Measurements from ENCODE around the gene UBE2G1.

The UBE2G1 gene

DNA sequence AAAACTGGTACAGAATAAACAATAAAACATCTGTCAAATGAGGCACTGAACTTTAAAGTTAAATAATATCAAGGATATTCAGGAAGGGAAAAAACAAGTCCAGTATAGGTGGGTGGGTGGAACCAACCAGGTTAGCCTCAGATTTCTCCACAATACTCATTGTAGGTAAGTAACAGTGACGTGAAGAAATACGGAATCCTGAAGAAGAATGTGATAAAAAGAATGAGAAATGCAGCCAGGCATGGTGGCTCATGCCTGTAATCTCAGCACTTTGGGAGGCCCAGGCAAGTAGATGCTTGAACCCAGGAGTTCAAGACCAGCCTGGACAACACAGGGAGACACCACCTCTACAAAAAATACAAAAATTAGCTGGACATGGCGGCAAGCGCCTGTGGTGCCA lies 47.3 kb downstream of the UBE2G1 start:
- H3K27me3 ChIP-seq (ENCODE audit: control insufficient read depth, insufficient read depth, low read length, poor library complexity, severe bottlenecking) = no peaks in the 10 kb centered on the region
- no peaks in the 10 kb centered on the region for H3K9me3 ChIP-seq (ENCODE audit: control insufficient read depth, low read length)
- no peak overlapping the region for H3K4me3 ChIP-seq (ENCODE audit: insufficient read depth, low read depth, low read length)
- H3K27ac ChIP-seq (ENCODE audit: insufficient read depth, low read depth, low read length, poor library complexity, severe bottlenecking) = no peak overlapping the region
- WGBS, 2 experiments = 93 to 97% methylated on average over 4 of the region's 4 CpGs
- no peaks in the 10 kb centered on the region for H3K4me1 ChIP-seq (ENCODE audit: control insufficient read depth, insufficient read depth, low read length)
- H3K36me3 ChIP-seq (ENCODE audit: control insufficient read depth, insufficient read depth, low read length) = no peaks in the 10 kb centered on the region

DNA sequence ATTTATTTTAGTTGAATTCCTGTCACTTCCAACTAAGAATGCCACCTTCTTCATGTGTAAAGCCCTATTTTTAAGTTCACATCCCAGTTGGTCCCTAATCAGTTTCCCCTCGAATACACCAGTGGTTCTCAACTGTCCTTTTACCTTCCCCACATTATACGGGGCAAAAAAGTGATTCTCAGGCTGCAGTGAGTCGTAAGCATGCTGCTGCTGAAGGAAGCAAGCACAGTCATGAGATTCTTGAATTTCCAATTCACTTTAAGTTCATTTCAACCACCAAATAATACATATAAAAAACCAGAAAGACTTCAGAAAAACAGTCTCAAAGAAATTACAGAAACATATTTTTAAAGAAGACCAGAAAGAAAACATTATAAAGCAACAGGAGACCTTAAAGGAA lies 47.9 kb downstream of the UBE2G1 start:
- no peaks in the 10 kb centered on the region for H3K36me3 ChIP-seq (ENCODE audit: control insufficient read depth, insufficient read depth, low read length)
- H3K9me3 ChIP-seq (ENCODE audit: control insufficient read depth, low read length) = no peaks in the 10 kb centered on the region
- 81 to 86% methylated on average over 3 of the region's 3 CpGs for WGBS, 2 experiments
- H3K27ac ChIP-seq (ENCODE audit: insufficient read depth, low read depth, low read length, poor library complexity, severe bottlenecking) = no peak overlapping the region
- no peaks in the 10 kb centered on the region for H3K4me1 ChIP-seq (ENCODE audit: control insufficient read depth, insufficient read depth, low read length)
- no peaks in the 10 kb centered on the region for H3K27me3 ChIP-seq (ENCODE audit: control insufficient read depth, insufficient read depth, low read length, poor library complexity, severe bottlenecking)
- no peak overlapping the region for H3K4me3 ChIP-seq (ENCODE audit: insufficient read depth, low read depth, low read length)

DNA sequence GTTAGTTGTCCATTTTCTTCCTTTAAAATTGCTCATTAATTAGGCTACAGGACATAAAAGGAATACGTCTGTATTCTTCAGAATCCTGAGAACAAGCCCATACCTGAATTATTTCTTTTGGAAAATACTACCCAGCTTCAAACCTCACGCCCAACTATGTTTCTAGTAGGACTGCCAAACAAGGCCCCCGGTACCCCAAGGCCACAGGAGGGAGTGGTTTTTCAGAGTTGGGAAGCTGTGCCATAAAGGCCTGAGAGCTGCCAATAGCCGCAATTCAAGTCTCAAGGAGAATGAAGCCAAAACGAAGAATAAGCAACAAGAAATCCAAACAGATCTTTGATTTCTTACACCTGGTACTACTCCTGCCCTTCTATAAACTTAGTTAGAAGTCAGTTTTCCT lies 48.3 kb downstream of the UBE2G1 start:
- 86 to 93% methylated on average over 5 of the region's 5 CpGs for WGBS, 2 experiments
- Histone ChIP-seq H3K4me3 (ENCODE audit: insufficient read depth, low read depth, low read length) (no peak overlapping the region), H3K27me3 (ENCODE audit: control insufficient read depth, insufficient read depth, low read length, poor library complexity, severe bottlenecking) (no peaks in the 10 kb centered on the region), H3K9me3 (ENCODE audit: control insufficient read depth, low read length) (no peaks in the 10 kb centered on the region), H3K27ac (ENCODE audit: insufficient read depth, low read depth, low read length, poor library complexity, severe bottlenecking) (no peak overlapping the region), H3K36me3 (ENCODE audit: control insufficient read depth, insufficient read depth, low read length) (no peaks in the 10 kb centered on the region), H3K4me1 (ENCODE audit: control insufficient read depth, insufficient read depth, low read length) (no peaks in the 10 kb centered on the region)

DNA sequence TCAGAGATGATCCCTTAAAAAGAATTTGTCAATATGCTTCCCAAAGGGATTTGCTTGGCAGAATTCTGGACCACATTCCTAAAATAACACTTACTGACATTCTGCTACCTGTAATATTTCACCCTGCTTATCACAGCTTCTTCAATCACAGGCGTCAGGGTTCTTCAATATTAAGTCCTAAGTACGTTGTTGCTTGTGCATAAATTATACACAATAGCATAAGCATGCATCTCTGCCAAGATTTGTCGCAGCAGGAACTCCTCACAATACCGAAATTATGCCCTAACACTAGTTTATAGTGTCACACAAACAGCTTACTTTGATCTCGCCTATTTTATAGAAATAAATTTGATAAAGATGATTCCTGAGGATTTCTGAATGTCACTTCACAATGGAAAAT lies 48.9 kb downstream of the UBE2G1 start:
- H3K9me3 ChIP-seq (ENCODE audit: control insufficient read depth, low read length) = no peaks in the 10 kb centered on the region
- H3K36me3 ChIP-seq (ENCODE audit: control insufficient read depth, insufficient read depth, low read length) = no peaks in the 10 kb centered on the region
- H3K27ac ChIP-seq (ENCODE audit: insufficient read depth, low read depth, low read length, poor library complexity, severe bottlenecking) = no peak overlapping the region
- no peaks in the 10 kb centered on the region for H3K4me1 ChIP-seq (ENCODE audit: control insufficient read depth, insufficient read depth, low read length)
- no peak overlapping the region for H3K4me3 ChIP-seq (ENCODE audit: insufficient read depth, low read depth, low read length)
- no peaks in the 10 kb centered on the region for H3K27me3 ChIP-seq (ENCODE audit: control insufficient read depth, insufficient read depth, low read length, poor library complexity, severe bottlenecking)
- WGBS, 2 experiments = 97% methylated on average over 5 of the region's 5 CpGs

DNA sequence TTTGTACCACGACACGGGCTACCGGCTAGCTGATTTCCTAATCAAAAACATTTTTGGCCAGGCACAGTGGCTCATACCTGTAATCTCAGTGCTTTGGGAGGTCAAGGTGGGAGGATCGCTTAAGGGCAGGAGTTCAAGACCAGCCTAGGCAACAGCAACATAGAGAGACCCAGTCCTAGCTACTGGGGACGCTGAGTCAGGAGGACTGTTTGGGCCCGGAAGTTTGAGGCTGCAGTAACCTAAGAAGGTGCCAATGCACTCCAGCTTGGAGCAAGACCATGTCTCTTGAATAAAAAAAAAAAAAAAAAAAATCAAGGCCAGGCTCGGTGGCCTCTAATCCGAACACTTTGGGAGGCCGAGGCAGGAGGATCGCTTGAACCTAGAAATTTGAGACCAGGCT lies 49.8 kb downstream of the UBE2G1 start:
- no peaks in the 10 kb centered on the region for H3K36me3 ChIP-seq (ENCODE audit: control insufficient read depth, insufficient read depth, low read length)
- H3K4me3 ChIP-seq (ENCODE audit: insufficient read depth, low read depth, low read length) = no peak overlapping the region
- 91 to 94% methylated on average over 10 of the region's 10 CpGs for WGBS, 2 experiments
- H3K4me1 ChIP-seq (ENCODE audit: control insufficient read depth, insufficient read depth, low read length) = no peaks in the 10 kb centered on the region
- H3K9me3 ChIP-seq (ENCODE audit: control insufficient read depth, low read length) = no peaks in the 10 kb centered on the region
- H3K27ac ChIP-seq (ENCODE audit: insufficient read depth, low read depth, low read length, poor library complexity, severe bottlenecking) = no peak overlapping the region
- H3K27me3 ChIP-seq (ENCODE audit: control insufficient read depth, insufficient read depth, low read length, poor library complexity, severe bottlenecking) = no peaks in the 10 kb centered on the region

DNA sequence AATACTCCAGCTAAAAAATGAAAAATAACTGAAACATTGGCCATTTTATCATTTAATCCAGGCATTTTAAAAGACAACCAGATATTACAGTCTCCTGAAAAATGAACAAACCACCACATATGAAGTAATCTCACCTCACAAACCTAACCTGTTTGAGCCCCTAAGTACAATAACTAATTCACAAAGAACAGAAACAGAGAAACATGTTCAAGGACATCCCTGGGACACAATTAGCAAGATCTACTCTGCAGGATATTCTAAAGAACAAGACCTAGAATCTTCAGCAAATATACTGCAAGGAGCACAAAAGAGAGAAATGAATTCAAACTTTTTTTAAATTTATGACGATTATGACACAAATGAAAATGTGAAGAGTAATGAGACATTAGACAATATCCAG lies 51.9 kb downstream of the UBE2G1 start:
- Histone ChIP-seq H3K36me3 (ENCODE audit: control insufficient read depth, insufficient read depth, low read length) (no peaks in the 10 kb centered on the region), H3K4me1 (ENCODE audit: control insufficient read depth, insufficient read depth, low read length) (no peaks in the 10 kb centered on the region), H3K27me3 (ENCODE audit: control insufficient read depth, insufficient read depth, low read length, poor library complexity, severe bottlenecking) (no peaks in the 10 kb centered on the region), H3K4me3 (ENCODE audit: insufficient read depth, low read depth, low read length) (no peak overlapping the region), H3K27ac (ENCODE audit: insufficient read depth, low read depth, low read length, poor library complexity, severe bottlenecking) (no peak overlapping the region), H3K9me3 (ENCODE audit: control insufficient read depth, low read length) (no peaks in the 10 kb centered on the region)
- WGBS, 2 experiments = 91 to 100% methylated on average over 1 of the region's 1 CpG

DNA sequence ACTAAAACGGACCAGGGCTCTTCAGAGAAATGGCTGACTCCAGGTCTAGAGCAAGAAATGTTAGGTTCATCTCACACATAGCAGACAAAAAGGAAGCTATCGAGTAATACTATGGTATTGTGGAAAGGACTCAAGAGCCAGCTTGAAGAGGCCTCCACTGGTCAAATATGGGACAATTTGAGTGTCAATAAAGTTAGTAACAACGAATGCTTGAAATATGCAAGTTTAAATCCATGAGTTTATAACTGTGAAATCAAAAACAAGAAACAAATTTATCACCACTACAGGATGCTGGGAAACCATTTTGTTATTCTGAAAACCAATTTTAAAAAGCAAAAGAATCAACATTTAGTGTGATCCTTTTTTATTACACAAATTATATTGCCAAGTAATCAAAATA lies 52.3 kb downstream of the UBE2G1 start:
- Histone ChIP-seq H3K36me3 (ENCODE audit: control insufficient read depth, insufficient read depth, low read length) (no peaks in the 10 kb centered on the region), H3K9me3 (ENCODE audit: control insufficient read depth, low read length) (no peaks in the 10 kb centered on the region), H3K27me3 (ENCODE audit: control insufficient read depth, insufficient read depth, low read length, poor library complexity, severe bottlenecking) (no peaks in the 10 kb centered on the region), H3K27ac (ENCODE audit: insufficient read depth, low read depth, low read length, poor library complexity, severe bottlenecking) (no peak overlapping the region), H3K4me1 (ENCODE audit: control insufficient read depth, insufficient read depth, low read length) (no peaks in the 10 kb centered on the region), H3K4me3 (ENCODE audit: insufficient read depth, low read depth, low read length) (no peak overlapping the region)
- WGBS, 2 experiments = 71 to 79% methylated on average over 2 to 3 of the region's 3 CpGs

DNA sequence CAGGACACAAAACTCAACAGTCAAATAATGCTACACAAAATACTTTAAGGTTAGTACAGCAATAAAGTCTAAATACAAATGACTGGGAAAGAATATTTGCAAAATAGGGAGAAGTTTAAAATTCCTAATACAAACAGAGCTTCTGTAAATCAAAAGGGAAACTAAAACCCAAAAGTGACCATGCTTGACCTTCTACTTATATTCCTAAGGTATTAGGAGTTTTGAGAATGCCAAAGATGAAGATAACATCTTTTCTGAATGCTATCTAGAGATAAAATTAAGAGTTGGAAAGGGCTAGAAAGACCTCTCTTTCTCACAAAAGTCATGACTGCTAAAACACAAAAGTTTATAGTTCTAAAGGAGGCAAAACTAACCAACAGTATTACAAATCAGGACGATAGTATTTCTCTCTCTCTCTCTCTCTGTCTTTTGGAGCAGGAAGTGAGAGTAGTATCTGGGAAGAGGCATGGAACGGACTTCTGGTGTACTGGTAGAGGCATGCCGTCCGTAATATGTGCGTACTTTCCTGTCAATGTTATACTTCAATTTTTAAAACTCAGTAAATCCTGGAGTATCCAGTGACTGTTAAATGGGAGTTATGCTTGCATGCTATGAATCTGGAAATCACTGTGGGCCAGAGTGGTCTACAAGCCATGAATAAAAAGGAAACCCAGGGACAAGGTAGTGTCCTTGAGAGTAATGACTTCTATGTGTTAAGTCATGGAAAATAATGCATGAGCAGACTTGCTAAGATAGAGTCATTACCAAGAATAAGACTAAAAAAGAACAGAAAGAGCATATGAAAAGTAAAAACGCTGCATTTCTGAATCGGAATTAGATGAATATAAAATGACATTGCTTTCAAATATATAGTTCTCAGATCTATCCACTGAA lies 53.0 kb downstream of the UBE2G1 start:
- 87 to 88% methylated on average over 6 to 7 of the region's 7 CpGs for WGBS, 2 experiments
- no peaks in the 10 kb centered on the region for H3K36me3 ChIP-seq (ENCODE audit: control insufficient read depth, insufficient read depth, low read length)
- no peak overlapping the region for H3K27ac ChIP-seq (ENCODE audit: insufficient read depth, low read depth, low read length, poor library complexity, severe bottlenecking)
- H3K27me3 ChIP-seq (ENCODE audit: control insufficient read depth, insufficient read depth, low read length, poor library complexity, severe bottlenecking) = no peaks in the 10 kb centered on the region
- no peak overlapping the region for H3K4me3 ChIP-seq (ENCODE audit: insufficient read depth, low read depth, low read length)
- H3K4me1 ChIP-seq (ENCODE audit: control insufficient read depth, insufficient read depth, low read length) = no peaks in the 10 kb centered on the region
- no peaks in the 10 kb centered on the region for H3K9me3 ChIP-seq (ENCODE audit: control insufficient read depth, low read length)

DNA sequence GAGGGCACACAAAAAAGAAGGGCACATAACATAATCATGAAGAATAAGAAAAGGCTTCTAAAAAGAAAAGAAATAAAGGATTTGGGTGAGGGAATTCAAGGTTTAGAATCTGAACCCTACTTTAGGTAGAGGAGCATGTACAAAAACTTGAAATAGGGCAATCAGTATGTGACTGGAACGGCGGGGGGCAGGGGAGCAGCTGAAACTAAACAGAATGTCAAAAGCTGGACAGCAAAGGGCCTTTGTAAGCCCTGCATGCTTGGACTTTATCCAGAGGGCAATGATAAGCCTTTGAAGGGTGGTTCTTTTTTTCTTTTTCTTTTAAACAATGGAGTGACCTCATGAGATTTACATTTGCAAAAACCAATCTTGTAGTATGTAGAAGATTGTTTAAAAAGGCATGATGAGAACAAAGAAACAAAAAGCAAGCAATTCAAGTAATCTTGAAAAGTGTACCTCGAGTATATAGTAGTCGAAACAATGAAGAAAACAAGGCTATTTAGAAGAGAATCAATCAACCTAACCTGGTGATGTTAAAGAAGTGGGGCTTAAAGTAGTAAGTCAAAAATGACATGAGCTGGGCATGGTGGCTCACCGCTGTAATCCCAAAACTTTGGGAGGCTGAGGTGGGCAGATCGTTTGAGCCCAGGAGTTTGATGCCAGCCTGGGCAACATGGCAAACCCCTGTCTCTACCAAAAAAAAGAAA lies 56.0 kb downstream of the UBE2G1 start:
- WGBS, 2 experiments = 90 to 91% methylated on average over 6 of the region's 6 CpGs
- Histone ChIP-seq H3K9me3 (ENCODE audit: control insufficient read depth, low read length) (no peaks in the 10 kb centered on the region), H3K4me1 (ENCODE audit: control insufficient read depth, insufficient read depth, low read length) (no peaks in the 10 kb centered on the region), H3K27me3 (ENCODE audit: control insufficient read depth, insufficient read depth, low read length, poor library complexity, severe bottlenecking) (no peaks in the 10 kb centered on the region), H3K27ac (ENCODE audit: insufficient read depth, low read depth, low read length, poor library complexity, severe bottlenecking) (no peak overlapping the region), H3K36me3 (ENCODE audit: control insufficient read depth, insufficient read depth, low read length) (no peaks in the 10 kb centered on the region), H3K4me3 (ENCODE audit: insufficient read depth, low read depth, low read length) (no peak overlapping the region)

DNA sequence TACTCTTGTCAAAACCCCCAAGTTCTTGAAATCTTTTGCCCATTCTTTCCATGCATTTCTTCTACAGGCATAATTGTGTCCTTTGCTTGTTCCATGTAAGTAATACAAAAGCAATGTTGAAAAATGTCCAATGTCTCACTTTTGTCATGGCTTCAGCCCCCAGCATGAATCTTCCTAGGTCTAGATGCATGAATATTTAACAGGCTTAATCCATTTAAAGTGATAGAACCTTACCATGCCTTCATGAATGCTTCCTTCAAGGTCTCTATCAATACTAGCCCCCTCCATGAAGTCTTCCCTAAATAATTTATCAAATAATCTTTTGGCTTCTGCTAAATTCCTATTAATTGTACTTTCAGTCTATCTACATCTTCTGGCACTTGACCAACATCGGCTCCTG lies 56.6 kb downstream of the UBE2G1 start:
- Histone ChIP-seq H3K4me1 (ENCODE audit: control insufficient read depth, insufficient read depth, low read length) (no peaks in the 10 kb centered on the region), H3K4me3 (ENCODE audit: insufficient read depth, low read depth, low read length) (no peak overlapping the region), H3K9me3 (ENCODE audit: control insufficient read depth, low read length) (no peaks in the 10 kb centered on the region), H3K36me3 (ENCODE audit: control insufficient read depth, insufficient read depth, low read length) (no peaks in the 10 kb centered on the region), H3K27ac (ENCODE audit: insufficient read depth, low read depth, low read length, poor library complexity, severe bottlenecking) (no peak overlapping the region), H3K27me3 (ENCODE audit: control insufficient read depth, insufficient read depth, low read length, poor library complexity, severe bottlenecking) (no peaks in the 10 kb centered on the region)
- 92 to 95% methylated on average over 1 of the region's 1 CpG for WGBS, 2 experiments
